ENCODE results near the gene PDGFRB. TPM values are rescaled to one million over a fixed set of nuclear protein-coding genes. Genes with fewer than 3 reads are reported as not detected.

PDGFRB gene
- total and polyA plus RNA-seq, 9 of the 15 experiments (the other 6 are each of a cell fraction or from before 2014, with no cell fraction given), result 0.01 to 1.5 (median 0.09) TPM; not detected in 3

DNA sequence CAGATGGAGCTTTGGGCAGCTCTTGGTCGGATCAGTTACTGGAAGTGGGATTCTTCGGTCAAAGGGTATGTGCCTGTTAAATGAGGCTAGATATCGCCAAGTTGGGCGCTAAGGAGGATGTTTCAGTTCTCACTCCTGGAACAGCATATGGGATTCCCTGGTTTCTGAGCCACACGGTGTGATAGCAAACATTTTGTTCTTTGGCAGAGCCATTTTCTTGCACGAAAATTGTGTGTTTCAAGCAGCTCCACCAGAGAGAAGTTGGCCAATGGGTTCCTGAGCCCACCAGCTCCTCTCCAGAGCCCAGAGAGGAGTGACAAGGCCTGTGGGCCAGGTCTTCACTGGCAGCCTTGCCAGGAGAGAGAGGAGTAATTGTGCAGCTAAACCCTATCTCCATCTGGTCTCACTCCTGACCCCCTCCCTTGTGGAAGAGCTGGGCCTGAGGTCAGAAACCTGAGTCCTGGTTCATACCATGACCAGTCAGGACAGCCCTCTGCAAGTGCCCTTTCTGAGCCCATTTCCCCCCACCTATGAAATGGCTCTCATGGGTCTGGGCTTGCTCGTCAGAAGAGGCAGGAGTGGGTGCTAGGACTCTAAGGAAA lies 23.5 kb upstream of the PDGFRB start:
- Histone ChIP-seq H4K20me1 (replicated peaks; ENCODE audit: control insufficient read depth, insufficient read depth, low read length) (peaks cover 3% of the 10 kb centered on the region; the same call in 1 of the 2 replicates), H3K9ac (ENCODE audit: insufficient read depth in 1 of 2, low read depth in 2 of 2, low read length in 2 of 2) (no peak overlapping the region), H3K9me3 (replicated peaks; ENCODE audit: control insufficient read depth, insufficient read depth, low read depth, low read length) (no peaks in the 10 kb centered on the region), H3K4me1 (replicated peaks in 1 of 2; ENCODE audit: control insufficient read depth in 2 of 2, insufficient read depth in 2 of 2, low read length in 2 of 2) (peaks cover 2 to 4% of the 10 kb centered on the region in 2 experiments; a peak in 3 of 5 replicates), H3K27me3 (ENCODE audit: control insufficient read depth in 2 of 2, insufficient read depth in 2 of 2, low read length in 2 of 2) (peaks cover 5 to 49% of the 10 kb centered on the region in 2 experiments), H3K4me3 (no peak overlapping the region), H3K9me1 (ENCODE audit: control insufficient read depth, insufficient read depth, low read length) (no peaks in the 10 kb centered on the region), H3K79me2 (ENCODE audit: control insufficient read depth, insufficient read depth, low read length) (no peaks in the 10 kb centered on the region), H3K4me2 (ENCODE audit: insufficient read depth, low read length) (no peak overlapping the region), H2AFZ (ENCODE audit: low read depth, low read length) (no peak overlapping the region), H3K36me3 (ENCODE audit: control insufficient read depth, insufficient read depth, low read length) (no peaks in the 10 kb centered on the region), H3K27ac (ENCODE audit: extremely low read depth, low read depth, low read length) (no peak overlapping the region)
- intact Hi-C loops (cut with micrococcal nuclease), result no loop called here
- under 1% methylated on average over 7 of the region's 7 CpGs for WGBS (ENCODE audit: insufficient coverage, low coverage, missing lambda C conversion rate)
- no peak for TF ChIP-seq SMAD2 (IDR thresholded peaks at IDR 0.05; ENCODE audit: low read depth, low read length)
- no peak for TF ChIP-seq ASH1L (IDR thresholded peaks at IDR 0.05; ENCODE audit: borderline replicate concordance, low read depth, partially characterized antibody)
- TF ChIP-seq ZSCAN29 (IDR thresholded peaks at IDR 0.05), result no peak
- TF ChIP-seq ZNF57 (CRISPR knock-in tag; IDR thresholded peaks at IDR 0.05), result no peak
- no peak for TF ChIP-seq SMAD4 (CRISPR knock-in tag; conservative IDR thresholded peaks at IDR 0.05)
- TF ChIP-seq HOXB6 (CRISPR knock-in tag; IDR thresholded peaks at IDR 0.05; ENCODE audit: borderline replicate concordance), result no peak
- no peak for TF ChIP-seq ZNF217 (CRISPR knock-in tag; IDR thresholded peaks at IDR 0.05)
- no peak for TF ChIP-seq EP400 (IDR thresholded peaks at IDR 0.05)
- no peak for TF ChIP-seq JUN (IDR thresholded peaks at IDR 0.05; ENCODE audit: borderline replicate concordance, low read depth, low read length)
- no peak for TF ChIP-seq JUN (CRISPR knock-in tag; IDR thresholded peaks at IDR 0.05; ENCODE audit: borderline replicate concordance)
- no peak for TF ChIP-seq CEBPB (tag; IDR thresholded peaks at IDR 0.05)
- no peak for TF ChIP-seq ZBTB1 (CRISPR knock-in tag; IDR thresholded peaks at IDR 0.05; ENCODE audit: borderline replicate concordance, low read depth)
- TF ChIP-seq ZNF79 (CRISPR knock-in tag; IDR thresholded peaks at IDR 0.05; ENCODE audit: low read depth), result no peak
- no peak for TF ChIP-seq ZNF3 (CRISPR knock-in tag; IDR thresholded peaks at IDR 0.05)
- TF ChIP-seq BDP1 (IDR thresholded peaks at IDR 0.05; ENCODE audit: insufficient read depth, insufficient read length), result no peak
- TF ChIP-seq, protein P1, sequence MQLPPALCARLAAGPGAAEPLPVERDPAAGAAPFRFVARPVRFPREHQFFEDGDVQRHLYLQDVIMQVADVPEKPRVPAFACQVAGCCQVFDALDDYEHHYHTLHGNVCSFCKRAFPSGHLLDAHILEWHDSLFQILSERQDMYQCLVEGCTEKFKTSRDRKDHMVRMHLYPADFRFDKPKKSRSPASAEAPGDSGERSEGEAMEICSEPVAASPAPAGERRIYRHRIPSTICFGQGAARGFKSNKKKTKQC (CRISPR knock-in tag; IDR thresholded peaks at IDR 0.05), result no peak
- no peak for TF ChIP-seq ZNF583 (CRISPR knock-in tag; IDR thresholded peaks at IDR 0.05)
- no peak for TF ChIP-seq TFAM (CRISPR knock-in tag; conservative IDR thresholded peaks at IDR 0.05)
- POLR2A ChIA-PET, result interaction anchor here (0.6 to 1.0 kb wide), 3 partner anchors 10 to 67 kb away, joined by 3 read pairs; no protein-coding TSS in a partner anchor
- no TSS peak for BruUV-seq (replicated peaks)
- DNase-seq (ENCODE audit: extremely low read depth in 1 of 4, low spot score in 3 of 4) (no peak), ATAC-seq (no peak), FAIRE-seq (no peak)
- in situ Hi-C loops (cut with MboI), result no loop called here
- CTCF ChIA-PET (ENCODE audit: low intra/inter-chr PET ratio), result no interaction called here
